ENCODE data around the gene FOXJ1. TPM values are rescaled to one million over a fixed set of nuclear protein-coding genes. Genes with fewer than 3 reads are reported as not detected.

The FOXJ1 gene
- total RNA-seq, 1 donor from 2014 or later, result not detected

GRCh38 chr17:76090517-76091129 lies 50.4 kb downstream of the FOXJ1 start:
- Histone ChIP-seq H3K4me1 (peaks cover 9% of the 10 kb centered on the region), H3K27me3 (ENCODE audit: low read depth) (no peaks in the 10 kb centered on the region), H3K9me3 (replicated peaks) (no peaks in the 10 kb centered on the region), H3K27ac (replicated peaks) (no peak overlapping the region), H3K36me3 (peaks cover 98% of the 10 kb centered on the region), H3K4me3 (no peak overlapping the region)
- intact Hi-C loops (cut with micrococcal nuclease), result no loop called here
- DNase-seq, result no peak
- TF ChIP-seq CTCF (IDR thresholded peaks at IDR 0.05; ENCODE audit: borderline replicate concordance), result no peak

GRCh38 chr17:76089680-76090516 lies 51.1 kb downstream of the FOXJ1 start:
- H3K4me3 ChIP-seq, result no peak overlapping the region
- TF ChIP-seq CTCF (IDR thresholded peaks at IDR 0.05; ENCODE audit: borderline replicate concordance), result no peak
- DNase-seq, result no peak
- H3K9me3 ChIP-seq (replicated peaks), result no peaks in the 10 kb centered on the region
- intact Hi-C loops (cut with micrococcal nuclease), result no loop called here
- H3K27ac ChIP-seq (replicated peaks), result no peak overlapping the region
- H3K36me3 ChIP-seq, result peaks cover 98% of the 10 kb centered on the region
- peaks cover 9% of the 10 kb centered on the region for H3K4me1 ChIP-seq
- H3K27me3 ChIP-seq (ENCODE audit: low read depth), result no peaks in the 10 kb centered on the region

GRCh38 chr17:76088868-76089576 lies 52.0 kb downstream of the FOXJ1 start:
- Histone ChIP-seq H3K4me3 (no peak overlapping the region), H3K27me3 (ENCODE audit: low read depth) (no peaks in the 10 kb centered on the region), H3K4me1 (peaks cover 9% of the 10 kb centered on the region), H3K27ac (replicated peaks) (no peak overlapping the region), H3K9me3 (replicated peaks) (no peaks in the 10 kb centered on the region), H3K36me3 (peaks cover 96% of the 10 kb centered on the region)
- intact Hi-C loops (cut with micrococcal nuclease), result no loop called here
- TF ChIP-seq CTCF (IDR thresholded peaks at IDR 0.05; ENCODE audit: borderline replicate concordance), result no peak
- DNase-seq, result no peak

- Histone ChIP-seq H3K4me3 (no peak overlapping the region), H3K9me3 (replicated peaks) (no peaks in the 10 kb centered on the region), H3K27me3 (ENCODE audit: low read depth) (no peaks in the 10 kb centered on the region), H3K4me1 (peaks cover 9% of the 10 kb centered on the region), H3K36me3 (peaks cover 96% of the 10 kb centered on the region), H3K27ac (replicated peaks) (no peak overlapping the region)
- DNase-seq, result no peak
- no peak for TF ChIP-seq CTCF (IDR thresholded peaks at IDR 0.05; ENCODE audit: borderline replicate concordance)
- intact Hi-C loops (cut with micrococcal nuclease), result no loop called here
Measured at GRCh38 chr17:76088041-76088867, 52.8 kb downstream of the FOXJ1 start.

GRCh38 chr17:76087531-76087930 lies 53.5 kb downstream of the FOXJ1 start:
- TF ChIP-seq CTCF (IDR thresholded peaks at IDR 0.05; ENCODE audit: borderline replicate concordance), result no peak
- H3K27me3 ChIP-seq (ENCODE audit: low read depth), result no peaks in the 10 kb centered on the region
- peaks cover 9% of the 10 kb centered on the region for H3K4me1 ChIP-seq
- DNase-seq, result no peak
- intact Hi-C loops (cut with micrococcal nuclease), result no loop called here
- peaks cover 92% of the 10 kb centered on the region for H3K36me3 ChIP-seq
- H3K27ac ChIP-seq (replicated peaks), result no peak overlapping the region
- no peak overlapping the region for H3K4me3 ChIP-seq
- H3K9me3 ChIP-seq (replicated peaks), result no peaks in the 10 kb centered on the region

Measured in left ventricle myocardium inferior (tissue), 1 donor.